HEK293 (cell line): ENCODE measurements around the gene RFNG.
A peak's percentile ranks its signal among the peaks of the same experiment; 100 is the strongest.

Source experiments
- CTCF ChIA-PET: fragments of 350-600 bp; formaldehyde crosslinking; extraction: SDS; loops from one replicate; lab custom pipeline; 2021; ENCODE audit warnings: antibody characterized with exemption; lab: Yijun Ruan, JAX
- POLR2A ChIA-PET: fragments of 300-600 bp; formaldehyde crosslinking; extraction: SDS; loops from one replicate; lab custom pipeline; 2020; ENCODE audit warnings: antibody characterized with exemption, inconsistent platforms; lab: Yijun Ruan, JAX
- H3K27ac ChIP-seq: fragments of 200-500 bp; sonication (Bioruptor generic); 2 replicates; pipeline ENCODE4 v1.5.1; 2014; ENCODE audit warnings: low read depth, low read length, control low read depth, inconsistent platforms; ENCODE audit errors: extremely low read depth
- H3K36me3 ChIP-seq, 2 experiments: fragments of 200-500 bp in 1 of 2; sonication (Bioruptor generic) in 1 of 2; 1 replicate in 1 of 2; 2 replicates in 1 of 2; pipeline ENCODE4 v1.5.1; 2014 to 2017; ENCODE audit warnings: inconsistent platforms in 2 of 2, low read length in 2 of 2; ENCODE audit not compliant: control insufficient read depth in 2 of 2, insufficient read depth in 1 of 2
- H3K4me1 ChIP-seq: fragments of 200-500 bp; sonication (Bioruptor generic); 2 replicates; pipeline ENCODE4 v1.5.1; 2014; ENCODE audit warnings: mild to moderate bottlenecking, low read length, inconsistent platforms; ENCODE audit not compliant: control insufficient read depth, insufficient read depth
- H3K4me3 ChIP-seq: 2 replicates; pipeline ENCODE4 v1.5.1; 2011; ENCODE audit warnings: low read depth, mild to moderate bottlenecking, control low read depth, low read length, moderate library complexity
- H3K9me3 ChIP-seq: fragments of 200-500 bp; sonication (Bioruptor generic); 2 replicates; pipeline ENCODE4 v1.5.1; 2014; ENCODE audit warnings: low read depth, low read length, inconsistent platforms; ENCODE audit not compliant: control insufficient read depth, insufficient read depth
- CTCF ChIP-seq: fragments of 450-650 bp; formaldehyde crosslinking; IDR thresholded peaks from 2 replicates; pipeline ENCODE4 v1.5.1; 2016; ENCODE audit warnings: missing biosample characterization, missing genetic modification characterization
- GLIS2 ChIP-seq: fragments of 450-650 bp; formaldehyde crosslinking; IDR thresholded peaks from 2 replicates; pipeline ENCODE4 v1.5.1; 2016; ENCODE audit warnings: missing biosample characterization, missing genetic modification characterization
- HIC1 ChIP-seq: fragments of 450-650 bp; formaldehyde crosslinking; IDR thresholded peaks from 2 replicates; pipeline ENCODE4 v1.5.1; 2016; ENCODE audit warnings: missing biosample characterization, missing genetic modification characterization
- PBX3 ChIP-seq: sonication (generic); formaldehyde crosslinking; IDR thresholded peaks from 2 replicates; pipeline ENCODE4 v1.8.1; 2022; ENCODE audit warnings: mild to moderate bottlenecking, moderate library complexity, missing genetic modification reagents
- PRDM2 ChIP-seq: fragments of 450-650 bp; formaldehyde crosslinking; IDR thresholded peaks from 2 replicates; pipeline ENCODE4 v1.5.1; 2016; ENCODE audit warnings: missing biosample characterization, missing genetic modification characterization, borderline replicate concordance
- SCRT1 ChIP-seq: fragments of 450-650 bp; formaldehyde crosslinking; IDR thresholded peaks from 2 replicates; pipeline ENCODE4 v1.5.1; 2016; ENCODE audit warnings: missing biosample characterization, missing genetic modification characterization, borderline replicate concordance
- SCRT2 ChIP-seq: fragments of 450-650 bp; formaldehyde crosslinking; IDR thresholded peaks from 2 replicates; pipeline ENCODE4 v1.5.1; 2016; ENCODE audit warnings: missing biosample characterization, missing genetic modification characterization
- TRIM28 ChIP-seq: IDR thresholded peaks from 2 replicates; pipeline ENCODE4 v1.6.1; 2011; ENCODE audit warnings: low read length, control low read depth, borderline replicate concordance
- ZNF16 ChIP-seq: fragments of 450-650 bp; formaldehyde crosslinking; IDR thresholded peaks from 2 replicates; pipeline ENCODE4 v1.5.1; 2016; ENCODE audit warnings: low read depth, missing biosample characterization, missing genetic modification characterization
- ZNF239 ChIP-seq: fragments of 450-650 bp; formaldehyde crosslinking; IDR thresholded peaks from 2 replicates; pipeline ENCODE4 v1.5.1; 2016; ENCODE audit warnings: missing biosample characterization, missing genetic modification characterization
- ZNF311 ChIP-seq: fragments of 450-650 bp; formaldehyde crosslinking; IDR thresholded peaks from 2 replicates; pipeline ENCODE4 v1.5.1; 2017; ENCODE audit warnings: missing biosample characterization, missing genetic modification characterization, borderline replicate concordance
- ZNF341 ChIP-seq: fragments of 450-650 bp; formaldehyde crosslinking; IDR thresholded peaks from 2 replicates; pipeline ENCODE4; 2016; ENCODE audit warnings: low read depth, missing biosample characterization, missing genetic modification characterization
- ZNF350 ChIP-seq: fragments of 450-650 bp; formaldehyde crosslinking; IDR thresholded peaks from 2 replicates; pipeline ENCODE4 v1.5.0; 2017; ENCODE audit warnings: missing biosample characterization, mild to moderate bottlenecking, missing genetic modification characterization
- ZNF404 ChIP-seq: fragments of 450-650 bp; formaldehyde crosslinking; IDR thresholded peaks from 2 replicates; pipeline ENCODE4 v1.5.1; 2017; ENCODE audit warnings: missing biosample characterization, missing genetic modification characterization
- ZNF529 ChIP-seq: fragments of 450-650 bp; formaldehyde crosslinking; IDR thresholded peaks from 2 replicates; pipeline ENCODE4 v1.5.1; 2017; ENCODE audit warnings: missing genetic modification characterization, missing biosample characterization; ENCODE audit not compliant: insufficient replicate concordance
- ZNF571 ChIP-seq: fragments of 450-650 bp; formaldehyde crosslinking; IDR thresholded peaks from 2 replicates; pipeline ENCODE4 v1.5.0; 2017; ENCODE audit warnings: missing biosample characterization, missing genetic modification characterization
- ZNF580 ChIP-seq: fragments of 450-650 bp; formaldehyde crosslinking; IDR thresholded peaks from 2 replicates; pipeline ENCODE4 v1.5.1; 2016; ENCODE audit warnings: missing biosample characterization, missing genetic modification characterization
- ZNF624 ChIP-seq: fragments of 450-650 bp; formaldehyde crosslinking; IDR thresholded peaks from 2 replicates; pipeline ENCODE4 v1.5.1; 2017; ENCODE audit warnings: missing biosample characterization, missing genetic modification characterization
- ZNF707 ChIP-seq: fragments of 450-650 bp; formaldehyde crosslinking; IDR thresholded peaks from 2 replicates; pipeline ENCODE4 v1.5.1; 2016; ENCODE audit warnings: missing biosample characterization, missing genetic modification characterization
- ZNF776 ChIP-seq: fragments of 450-650 bp; formaldehyde crosslinking; IDR thresholded peaks from 2 replicates; pipeline ENCODE4 v1.5.0; 2017; ENCODE audit warnings: missing biosample characterization, missing genetic modification characterization, borderline replicate concordance

Gene RFNG

GRCh38 chr17:82050152-82050760, 1.4 kb downstream of the RFNG start:
- CTCF ChIA-PET: interaction anchor here (0.5 to 1.3 kb wide), 5 partner anchors 12 to 141 kb away, joined by 3 to 6 read pairs (median 4); partner anchors contain the start of gene DCXR
- no peak overlapping the region; the same call in 1 of the 2 replicates for H3K27ac ChIP-seq
- H3K4me3 ChIP-seq: peak overlapping the region; percentile 83; the same call in 1 of the 2 replicates
- H3K36me3 ChIP-seq: peaks cover 0 to 71% of the 10 kb centered on the region in 2 experiments; a peak in 2 of 3 replicates
- POLR2A ChIA-PET: interaction anchor here (0.6 to 14.2 kb wide), 6 partner anchors 9 to 177 kb away, joined by 4 to 96 read pairs (median 5); partner anchors contain the start of genes DCXR and RAC3
- TF ChIP-seq HIC1 (tag by site-specific recombination): peak; percentile 34; the same call in 1 of the 2 replicates
- TF ChIP-seq TRIM28: no peak
- peak; percentile 72 for TF ChIP-seq SCRT2 (tag by site-specific recombination)
- peak; percentile 32; the same call in 1 of the 2 replicates for TF ChIP-seq SCRT1 (tag by site-specific recombination)
- TF ChIP-seq PBX3 (CRISPR knock-in tag): 0 out of 2 replicates have a peak, but pooled peaks have one; percentile 34
- peaks cover 7% of the 10 kb centered on the region for H3K4me1 ChIP-seq
- H3K9me3 ChIP-seq: no peaks in the 10 kb centered on the region

- H3K4me3 ChIP-seq: no peak overlapping the region
- POLR2A ChIA-PET: interaction anchor here (0.6 to 14.2 kb wide), 5 partner anchors 10 to 177 kb away, joined by 4 to 96 read pairs (median 4); partner anchors contain the start of gene DCXR
- no peaks in the 10 kb centered on the region for H3K9me3 ChIP-seq
- no peak overlapping the region for H3K27ac ChIP-seq
- peaks cover 0 to 64% of the 10 kb centered on the region in 2 experiments; a peak in 1 of 3 replicates for H3K36me3 ChIP-seq
- H3K4me1 ChIP-seq: peaks cover 7% of the 10 kb centered on the region
- no peak for TF ChIP-seq ZNF16 (tag by site-specific recombination)
- no peak for TF ChIP-seq CTCF
- no peak for TF ChIP-seq ZNF404
- TF ChIP-seq ZNF776: no peak
- no peak for TF ChIP-seq ZNF580
- no peak for TF ChIP-seq ZNF571 (tag by site-specific recombination)
- no peak for TF ChIP-seq PRDM2 (tag by site-specific recombination)
- no peak for TF ChIP-seq ZNF624 (tag by site-specific recombination)
- no peak for TF ChIP-seq ZNF311 (tag by site-specific recombination)
- TF ChIP-seq ZNF529 (tag by site-specific recombination): no peak
- no peak for TF ChIP-seq ZNF341 (tag by site-specific recombination)
- no peak for TF ChIP-seq ZNF350
- no peak for TF ChIP-seq ZNF239 (tag by site-specific recombination)
- no peak for TF ChIP-seq ZNF707 (tag by site-specific recombination)
- no peak for TF ChIP-seq GLIS2 (tag by site-specific recombination)
- CTCF ChIA-PET: interaction anchor here (0.5 to 1.1 kb wide), 6 partner anchors 12 to 140 kb away, joined by 3 to 4 read pairs (median 3); partner anchors contain the start of gene DCXR
These were observed 2.1 kb downstream of the RFNG start for GRCh38 chr17:82049521-82049971.
